GM21737 (cell line): ENCODE measurements around the gene NPR3.
"Not testable (repeated sequence)": the region's sequence is repeated elsewhere in the genome, so short reads cannot be mapped to it uniquely, and the experiment has no call there.

Source experiments
- ATAC-seq: cut with Tn5 transposase; IDR thresholded peaks from one replicate; pipeline ENCODE4 v1.9.1; 2021; ENCODE audit warnings: mild to moderate bottlenecking, moderate library complexity; ENCODE audit not compliant: unreplicated experiment

The NPR3 gene

DNA sequence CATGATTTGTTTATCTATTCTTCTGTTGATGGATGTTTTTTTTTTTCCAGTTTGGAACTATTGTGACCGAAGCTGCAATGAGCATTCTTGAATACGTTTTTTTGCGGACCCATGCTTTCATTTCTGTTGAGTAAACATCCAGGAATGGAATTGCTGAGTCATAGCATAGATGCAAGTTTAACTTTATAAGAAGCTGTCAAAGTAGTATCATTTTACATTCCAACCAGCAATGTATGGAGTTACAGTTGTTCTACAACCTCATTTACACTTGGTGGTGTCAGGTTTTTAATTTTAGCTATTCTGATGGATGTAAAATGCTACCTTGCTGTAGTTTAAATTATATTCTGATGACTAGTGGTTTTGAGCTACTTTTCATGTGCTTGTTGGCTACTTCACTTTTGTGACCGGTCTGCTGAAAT lies 49.0 kb downstream of the NPR3 start:
- ATAC-seq = no peak

DNA sequence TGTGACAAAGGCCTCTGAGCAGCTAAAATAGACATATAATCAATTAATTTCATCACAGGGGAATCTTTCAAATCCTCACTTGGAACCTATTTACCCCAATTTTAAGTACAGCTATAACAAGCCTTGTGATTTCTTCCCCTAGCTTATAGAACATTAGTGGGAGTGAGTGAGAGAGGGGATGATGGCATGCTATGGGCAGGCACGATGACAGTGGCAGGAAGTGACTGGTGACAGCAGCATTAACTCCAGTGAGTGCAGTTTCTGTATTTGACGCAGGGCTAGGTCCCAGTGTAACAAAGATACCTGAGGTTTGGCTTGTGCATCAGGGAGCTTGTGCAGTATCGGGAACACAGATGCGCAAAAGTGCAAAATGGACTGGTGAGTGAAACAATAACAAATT lies 54.1 kb downstream of the NPR3 start:
- no peak for ATAC-seq

DNA sequence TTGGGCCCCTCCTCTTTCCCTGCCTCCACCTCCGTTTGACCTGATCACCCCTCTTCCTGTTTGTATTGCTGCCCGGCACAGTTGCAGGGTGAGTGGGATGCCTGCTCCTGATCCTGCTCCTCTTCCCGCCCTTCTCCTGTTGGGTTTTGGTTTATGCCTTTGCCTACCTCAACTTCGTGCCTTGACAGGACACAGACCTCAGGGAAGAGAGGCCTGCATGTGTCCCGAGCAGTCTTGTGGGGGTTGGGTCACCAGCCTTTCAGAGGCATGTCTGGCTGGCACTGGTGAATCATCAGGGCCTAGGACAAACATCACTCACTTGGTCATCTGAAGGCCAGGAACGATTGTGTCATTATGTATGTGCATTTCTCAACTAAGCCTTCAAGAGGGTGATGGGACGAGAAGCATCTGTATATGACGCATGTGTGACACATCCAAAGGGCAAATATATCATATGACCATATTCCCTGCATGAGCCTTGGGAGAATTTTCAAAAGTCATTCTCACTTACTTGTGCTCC lies 56.9 kb downstream of the NPR3 start:
- no peak for ATAC-seq

DNA sequence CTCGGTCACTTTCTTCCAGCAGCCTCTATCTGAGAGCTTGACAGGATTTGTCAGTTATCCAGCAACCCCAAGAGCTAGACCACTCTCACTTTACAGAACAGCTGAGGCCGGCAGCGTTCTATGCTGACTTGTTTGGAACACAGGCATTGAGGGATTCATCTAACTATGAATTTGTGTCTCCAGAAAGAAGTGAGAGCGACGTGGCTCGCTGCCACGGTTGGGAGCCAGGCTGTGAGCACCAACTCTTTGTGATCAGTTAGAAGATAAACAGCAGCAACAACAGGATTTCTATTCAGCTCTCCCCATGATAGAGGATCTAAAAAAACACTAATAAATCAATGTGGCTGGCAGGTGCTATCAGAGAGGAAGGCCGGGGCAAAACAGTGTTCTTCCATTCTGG lies 58.6 kb downstream of the NPR3 start:
- no peak for ATAC-seq

DNA sequence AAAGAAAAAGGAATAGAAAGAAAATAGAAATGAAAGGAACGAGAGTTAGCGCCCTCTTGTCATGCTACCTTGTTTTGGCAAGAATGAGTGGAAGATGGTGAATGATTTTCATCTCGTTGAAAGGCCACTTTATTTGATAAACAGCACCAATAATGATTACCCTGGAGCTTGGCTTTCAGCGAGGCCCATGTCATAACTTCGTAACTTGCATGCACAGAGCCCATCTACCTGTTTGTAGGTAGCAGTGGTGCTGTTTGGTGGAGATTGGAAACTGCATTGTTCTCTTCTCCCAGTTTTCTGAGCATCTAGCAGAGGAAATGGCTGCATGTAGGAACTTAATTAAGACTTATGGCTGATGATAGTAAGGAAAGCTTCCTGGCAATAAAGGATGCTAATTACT lies 59.3 kb downstream of the NPR3 start:
- ATAC-seq = no peak

DNA sequence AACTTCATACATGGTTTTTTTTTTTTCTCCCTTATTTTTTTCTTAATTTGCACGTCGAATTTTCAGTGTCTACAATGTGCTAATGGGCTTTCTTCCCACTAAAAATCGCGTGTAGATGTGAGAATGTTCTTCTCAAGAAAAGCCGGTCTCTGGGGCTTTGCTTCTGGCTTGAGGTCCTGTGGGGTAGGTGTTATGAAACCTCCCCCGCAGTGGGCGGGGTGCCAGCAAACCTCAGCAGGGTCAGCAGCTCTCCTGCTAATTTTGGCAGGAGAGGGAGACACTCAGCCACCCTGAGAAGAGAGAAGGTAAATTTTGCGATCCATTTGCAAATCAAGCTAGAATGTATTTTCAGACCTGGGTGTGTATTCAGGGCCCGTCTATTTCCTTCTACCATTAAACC lies 59.9 kb downstream of the NPR3 start:
- no peak for ATAC-seq

DNA sequence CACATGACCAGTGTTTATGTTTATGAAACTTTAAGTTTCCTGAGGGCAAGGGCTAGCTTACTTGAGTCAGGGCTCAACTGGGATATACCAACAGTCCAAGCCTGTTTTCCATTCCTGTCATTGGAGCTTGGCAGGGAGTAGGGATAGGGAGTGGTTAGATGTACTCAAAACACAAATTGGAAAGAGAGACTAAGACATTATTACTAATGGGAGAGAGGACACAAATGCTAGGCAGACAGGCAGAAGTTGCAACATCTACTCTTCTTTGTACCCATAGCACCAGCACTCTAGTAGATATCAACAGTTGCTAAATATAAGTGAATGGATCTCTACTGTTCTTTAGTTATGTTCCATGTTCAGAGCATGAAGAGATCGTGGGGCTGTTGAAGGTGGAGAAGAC lies 62.8 kb downstream of the NPR3 start:
- no peak for ATAC-seq

DNA sequence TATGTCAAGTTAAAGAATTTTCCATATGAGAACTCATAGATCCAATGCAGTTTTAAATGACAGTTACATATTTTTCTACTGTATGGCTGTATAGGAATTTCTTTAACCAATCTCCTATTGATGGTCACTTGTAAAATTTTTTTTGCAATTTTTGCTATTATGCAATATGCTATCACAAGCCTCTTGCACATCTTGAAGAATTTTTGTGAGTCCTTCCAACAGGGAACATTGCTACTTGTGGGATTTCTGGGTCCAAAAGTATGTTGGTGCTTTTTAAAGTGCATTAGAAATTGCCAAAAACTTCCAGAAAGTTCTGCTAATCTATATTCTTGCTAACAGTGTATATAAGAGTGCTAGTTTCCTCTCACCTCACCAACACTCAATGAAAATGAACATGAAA lies 65.1 kb downstream of the NPR3 start:
- no peak for ATAC-seq

DNA sequence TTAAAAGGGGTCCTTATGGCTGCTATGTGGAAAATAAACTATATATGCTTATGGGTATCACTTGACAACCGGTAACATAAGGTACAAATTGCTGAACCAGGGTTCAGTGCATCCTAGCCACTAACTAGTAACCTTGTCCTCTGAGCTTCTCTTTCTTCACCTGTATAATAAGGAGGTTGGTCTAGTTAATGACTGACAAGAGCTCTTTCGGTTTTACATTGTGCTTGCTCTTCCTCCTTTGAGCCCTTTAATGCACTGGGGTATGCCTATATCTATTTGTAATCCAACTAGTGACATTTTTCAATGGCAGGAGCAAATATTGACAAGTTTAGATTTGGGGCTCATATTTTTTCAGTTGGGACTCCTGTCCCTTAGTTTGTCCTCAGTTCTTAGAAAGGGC lies 66.1 kb downstream of the NPR3 start:
- no peak for ATAC-seq

DNA sequence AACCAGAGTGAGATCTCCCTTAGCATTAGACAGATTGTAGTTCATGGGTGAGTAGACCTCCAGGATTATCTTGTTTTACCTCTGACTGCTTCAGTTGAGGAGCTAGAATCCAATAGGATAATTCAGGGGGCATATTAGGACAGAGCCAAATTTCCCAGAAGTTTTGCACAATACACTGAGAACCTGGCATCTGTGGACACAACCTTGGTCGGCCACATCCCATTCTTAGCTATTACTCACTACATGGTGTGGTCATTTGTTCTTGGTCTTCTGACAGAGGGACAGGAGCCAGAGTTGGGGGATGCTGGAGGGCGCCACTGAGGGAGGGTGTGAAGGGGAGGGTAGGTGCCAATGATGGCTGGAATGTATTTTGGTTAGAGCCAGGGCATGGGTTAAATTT lies 66.6 kb downstream of the NPR3 start:
- no peak for ATAC-seq

DNA sequence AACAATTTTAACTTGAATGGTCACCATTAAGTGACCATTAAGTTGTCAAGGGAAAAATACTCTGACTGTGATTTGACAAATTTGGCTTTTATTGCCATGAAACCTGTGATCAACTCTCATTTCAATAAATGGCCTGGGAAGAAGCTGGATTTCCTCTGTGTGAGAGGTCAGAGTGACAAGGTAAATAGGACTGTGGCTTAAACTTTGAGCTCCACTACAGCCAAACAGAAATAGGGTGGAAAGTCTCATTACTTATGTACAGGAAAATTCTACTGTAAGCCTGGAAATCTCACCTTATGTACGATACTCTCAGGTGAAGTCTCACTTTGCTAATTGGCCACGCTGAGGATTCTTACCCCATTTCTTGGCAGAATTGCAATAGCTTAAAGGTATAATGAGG lies 67.3 kb downstream of the NPR3 start:
- ATAC-seq = no peak

DNA sequence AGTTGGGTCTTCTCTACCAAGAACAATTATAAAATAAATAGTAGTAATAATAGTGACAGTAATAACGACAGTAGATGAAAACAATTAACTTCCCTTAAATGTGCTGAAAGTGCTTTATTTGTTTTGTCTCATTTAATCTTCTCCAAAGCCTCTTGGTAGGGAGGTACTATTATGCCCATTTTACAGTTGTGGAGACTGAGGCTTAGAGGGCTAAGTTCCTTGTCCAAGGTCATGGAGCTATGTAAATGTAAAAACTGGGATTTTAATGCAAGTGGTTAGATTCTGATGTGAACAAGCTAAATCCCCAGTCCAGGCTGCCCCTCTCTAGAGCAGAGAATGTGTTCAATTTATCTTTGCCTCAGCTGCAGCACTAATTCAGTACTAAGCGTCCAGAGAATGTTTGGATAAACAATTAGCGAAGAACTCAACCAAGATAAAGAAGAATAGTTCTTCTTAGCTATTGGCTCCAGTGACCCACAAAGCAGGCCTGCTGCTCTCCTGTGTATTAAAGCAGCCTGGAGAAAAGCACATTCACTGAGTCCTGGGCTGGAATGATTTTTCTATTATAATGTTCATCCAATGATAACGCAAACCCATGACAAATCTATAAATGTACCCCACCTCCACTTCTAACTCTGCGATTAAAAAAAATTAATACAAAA lies 68.8 kb downstream of the NPR3 start:
- ATAC-seq = no peak

DNA sequence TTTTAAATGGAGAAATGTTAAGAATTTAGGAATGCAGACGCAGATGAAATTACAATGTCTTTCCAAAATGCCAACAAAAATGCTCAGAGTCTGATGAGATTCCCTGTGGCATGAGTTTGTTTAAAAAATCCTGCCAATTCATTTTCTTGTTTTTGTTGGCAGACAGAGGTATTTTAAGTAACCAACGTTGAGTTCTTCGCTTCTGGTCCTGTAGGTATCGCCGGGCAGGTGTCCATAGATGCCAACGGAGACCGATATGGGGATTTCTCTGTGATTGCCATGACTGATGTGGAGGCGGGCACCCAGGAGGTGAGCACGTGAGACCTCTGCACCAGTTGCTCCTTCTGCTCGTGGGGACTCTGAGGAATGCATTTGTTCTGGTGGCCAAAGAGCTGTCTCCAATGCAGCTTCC lies 69.4 kb downstream of the NPR3 start:
- ATAC-seq = no peak

DNA sequence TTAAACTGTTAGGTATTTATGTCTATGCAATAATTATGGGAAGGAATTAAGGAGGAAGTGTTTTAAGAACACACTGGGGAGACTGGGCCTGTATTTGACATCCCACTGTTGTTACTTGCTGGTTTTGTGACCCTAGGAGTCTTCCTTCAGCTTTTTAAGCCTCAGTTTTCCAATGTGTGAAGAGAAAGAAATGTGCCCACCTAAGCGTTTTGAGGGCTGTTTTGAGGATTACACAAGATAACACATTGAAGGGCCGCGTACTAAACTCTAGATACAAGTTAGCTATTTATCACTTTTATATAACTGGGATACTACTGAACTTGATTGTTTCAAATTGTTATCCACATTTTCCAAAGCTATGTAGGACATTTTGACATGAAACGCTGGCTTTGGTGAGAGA lies 72.5 kb downstream of the NPR3 start:
- ATAC-seq = no peak

DNA sequence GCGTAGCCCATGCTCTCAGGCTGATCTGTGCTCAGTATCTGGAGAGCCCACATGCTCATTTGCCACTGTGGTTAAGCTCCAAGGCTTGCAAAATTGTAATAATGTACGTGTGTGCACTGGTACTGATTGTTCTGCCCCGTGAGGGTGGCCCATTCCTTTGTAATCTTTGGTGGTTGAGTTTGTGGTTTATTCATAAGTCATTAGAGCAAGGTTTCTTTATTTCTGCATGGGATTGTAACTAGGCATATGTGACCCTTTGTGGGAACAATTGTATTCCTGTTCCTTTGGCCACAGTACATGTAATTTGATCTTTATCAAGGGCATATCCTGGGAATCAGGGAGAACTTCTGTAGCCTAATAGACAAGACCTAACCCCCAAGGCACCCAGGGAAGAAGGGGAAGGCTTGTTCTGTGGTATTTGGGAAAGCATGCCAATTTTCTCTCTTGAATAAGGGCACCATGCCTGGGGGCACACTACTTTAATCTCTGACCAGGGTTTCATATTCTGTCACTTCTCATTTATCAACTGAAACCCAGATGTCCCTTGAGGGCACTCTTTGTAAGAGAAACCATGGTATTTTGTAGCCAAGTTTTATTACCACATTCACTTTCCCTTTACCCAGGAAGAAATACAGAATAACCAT lies 74.6 kb downstream of the NPR3 start:
- no peak for ATAC-seq

DNA sequence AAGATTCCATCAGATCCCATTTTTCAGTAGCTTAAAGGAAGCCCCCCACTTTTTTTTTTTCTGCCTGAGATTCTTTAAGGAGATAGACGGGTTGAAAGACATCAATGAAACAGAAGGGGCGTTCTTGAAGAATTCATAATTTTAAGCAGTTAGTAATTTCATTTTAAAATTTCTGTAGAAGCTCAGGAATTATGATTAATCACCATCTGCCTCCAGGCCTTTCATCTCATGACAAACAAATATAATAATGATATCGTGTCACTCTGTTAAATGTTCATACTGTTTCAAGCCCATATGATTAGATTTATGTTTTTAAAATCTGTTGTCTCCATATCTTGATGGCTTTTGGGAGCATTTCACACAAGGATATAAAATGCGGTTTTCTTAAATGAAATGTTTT lies 75.2 kb downstream of the NPR3 start:
- ATAC-seq = no peak

DNA sequence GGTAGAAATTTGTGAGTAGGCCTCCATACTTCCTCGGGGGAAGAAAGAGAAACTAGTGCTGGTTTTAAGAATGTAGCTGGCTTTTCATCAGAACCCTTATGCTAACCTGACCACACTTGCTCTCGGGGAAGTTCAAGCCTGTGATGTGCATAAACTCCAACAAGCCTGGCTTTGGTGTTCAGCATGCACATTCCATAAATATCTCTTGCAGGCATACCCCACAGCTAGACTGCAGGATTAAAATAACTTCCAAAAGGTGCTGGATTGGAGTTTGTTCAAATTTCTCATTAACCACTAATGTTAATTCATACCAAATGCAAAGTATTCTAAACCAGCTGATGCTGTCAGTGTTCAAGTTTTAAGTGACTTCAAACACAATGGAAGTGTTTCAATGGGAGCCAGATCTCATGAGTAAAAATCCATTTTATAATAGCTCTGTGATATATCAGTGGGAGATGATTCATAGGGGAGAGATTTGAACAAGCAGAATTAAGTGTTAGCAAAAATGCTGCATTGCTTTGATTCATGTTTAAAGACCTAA lies 79.4 kb downstream of the NPR3 start:
- no peak for ATAC-seq

DNA sequence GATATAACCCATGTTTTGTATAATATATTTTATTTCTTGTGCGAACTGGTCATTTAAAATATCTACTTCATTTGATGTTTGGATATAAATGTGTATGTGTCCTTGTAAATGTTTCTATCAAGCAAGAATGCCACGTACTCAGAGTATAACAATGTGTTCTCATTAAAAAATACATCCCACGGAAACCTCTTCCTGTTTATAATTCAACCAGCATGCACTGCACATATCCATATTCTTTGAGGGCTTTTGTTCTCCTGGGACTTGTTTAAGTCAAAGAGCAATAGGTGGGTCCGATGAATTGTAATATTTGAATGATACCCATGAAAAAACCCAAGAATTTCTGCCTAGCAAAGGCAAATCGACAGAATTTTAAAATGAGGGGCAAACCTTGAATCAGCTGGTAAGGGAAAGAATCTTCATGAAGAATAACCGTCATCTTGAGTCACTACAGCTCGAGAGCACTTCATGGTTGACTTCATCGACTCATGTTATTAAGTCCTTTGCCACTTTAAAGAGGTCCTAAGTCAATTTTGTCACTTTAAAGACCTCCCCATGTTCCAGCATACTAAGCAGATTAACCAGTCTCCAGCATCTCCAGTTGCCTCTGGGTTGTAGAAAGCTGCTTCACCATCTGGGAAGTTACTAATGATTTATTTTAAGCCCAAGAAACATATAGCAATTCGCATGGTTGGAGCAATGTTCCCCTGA lies 80.6 kb downstream of the NPR3 start:
- no peak for ATAC-seq

DNA sequence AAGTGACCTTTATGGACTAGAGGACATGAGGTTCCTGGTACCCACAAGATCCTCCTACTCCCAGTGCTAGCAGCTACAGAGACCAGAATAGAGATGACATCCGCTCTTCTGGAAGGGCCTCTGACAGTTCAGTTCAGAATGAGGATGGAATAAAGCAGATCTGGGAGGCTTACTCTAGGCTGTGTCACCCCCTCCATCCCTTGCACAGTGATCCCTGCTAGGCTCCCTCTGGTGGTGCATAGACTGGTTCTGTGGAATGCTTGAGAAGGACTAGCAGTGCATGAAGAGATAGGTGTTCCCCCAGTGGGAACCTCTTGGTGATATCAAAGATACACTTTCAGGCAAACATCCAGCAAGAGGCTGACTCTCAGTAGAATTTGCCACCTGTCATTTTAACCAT lies 83.0 kb downstream of the NPR3 start:
- ATAC-seq = no peak

DNA sequence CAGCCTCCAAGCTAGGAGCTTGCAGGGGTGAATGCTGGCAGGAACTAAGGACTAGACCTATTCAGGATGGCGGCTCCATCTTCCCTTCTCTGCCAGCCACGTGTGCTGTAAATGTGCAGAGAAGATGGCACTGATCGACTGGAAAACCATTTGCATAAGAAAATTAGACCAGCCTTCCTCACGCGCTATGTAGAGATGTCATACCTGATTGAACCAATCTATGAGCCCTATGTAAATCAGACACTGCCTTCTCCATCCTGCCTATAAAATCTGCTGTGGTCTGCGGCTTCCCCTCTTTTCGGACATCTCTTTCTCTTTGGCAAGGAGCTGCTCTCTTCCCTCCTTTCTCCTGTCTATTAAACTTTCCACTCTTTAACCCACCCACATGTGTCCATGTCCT lies 91.6 kb downstream of the NPR3 start:
- ATAC-seq = no peak

DNA sequence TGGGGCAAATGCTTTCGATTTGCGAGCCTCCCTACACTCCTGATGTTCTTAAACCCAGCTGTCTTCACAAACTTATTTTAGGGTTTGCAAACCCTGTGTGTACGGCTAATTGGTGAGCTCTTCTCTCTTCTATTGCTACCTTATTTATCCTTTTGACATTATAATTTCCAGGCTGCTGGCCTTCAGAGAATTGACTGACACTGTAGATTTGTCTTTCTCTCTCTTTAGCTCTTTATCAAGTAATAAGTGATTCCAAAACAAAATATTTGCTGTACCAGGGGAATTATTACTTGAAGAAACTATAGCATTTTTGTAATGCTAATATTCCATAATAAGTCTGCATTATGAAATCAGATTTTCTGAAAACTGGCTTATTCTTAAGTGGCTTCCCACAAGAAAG lies 92.5 kb downstream of the NPR3 start:
- no peak for ATAC-seq

DNA sequence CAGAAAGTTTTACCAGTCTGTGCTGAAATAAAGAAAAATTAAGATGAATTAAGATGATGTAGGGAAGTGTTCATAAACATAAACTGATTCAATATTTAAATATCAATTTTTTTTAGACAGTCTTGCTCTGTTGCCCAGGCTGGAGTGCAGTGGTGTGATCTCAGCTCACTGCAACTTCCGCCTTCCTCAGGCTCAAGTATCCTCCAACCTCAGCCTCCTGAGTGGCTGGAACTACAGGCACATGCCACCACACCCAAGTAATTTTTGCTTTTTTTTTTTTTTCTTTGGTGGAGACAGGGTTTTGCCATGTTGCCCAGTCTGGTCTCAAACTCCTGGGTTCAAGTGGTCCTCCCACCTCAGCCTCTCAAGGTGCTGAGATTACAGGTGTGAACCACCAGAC lies 94.3 kb downstream of the NPR3 start:
- ATAC-seq = not testable (repeated sequence)
